22Rv1 (cell line): Measurements from ENCODE around the gene RALGPS1.
"Not testable (repeated sequence)": the region's sequence is repeated elsewhere in the genome, so short reads cannot be mapped to it uniquely, and the experiment has no call there.

Experiments used
- H3K27ac ChIP-seq: fragments of 450-650 bp; 2 replicates; pipeline ENCODE4 v1.5.1; 2017
- ZFX ChIP-seq: fragments of 450-650 bp; IDR thresholded peaks from 2 replicates; pipeline ENCODE4 v1.6.1; 2017; ENCODE audit warnings: antibody characterized with exemption, borderline replicate concordance
- TF ChIP-seq, protein P1 (sequence below): fragments of 450-650 bp; IDR thresholded peaks from 2 replicates; pipeline ENCODE4 v1.5.1; 2017; ENCODE audit warnings: mild to moderate bottlenecking

Gene RALGPS1

DNA sequence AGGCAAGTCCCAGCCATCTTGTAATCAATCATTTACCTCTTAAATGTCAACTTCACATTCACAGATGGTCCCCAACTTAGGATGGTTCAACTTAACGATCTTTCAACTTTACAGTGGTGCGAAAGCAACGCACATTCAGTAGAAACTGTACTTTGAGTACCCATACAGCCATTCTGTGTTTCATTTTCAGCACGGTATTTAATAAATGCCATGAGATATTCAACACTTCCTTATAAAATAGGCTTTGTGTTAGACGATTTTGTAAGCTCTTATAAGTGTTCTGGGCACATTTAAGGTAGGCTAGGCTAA is 254.9 kb downstream of the RALGPS1 start:
- TF ChIP-seq, protein P1, sequence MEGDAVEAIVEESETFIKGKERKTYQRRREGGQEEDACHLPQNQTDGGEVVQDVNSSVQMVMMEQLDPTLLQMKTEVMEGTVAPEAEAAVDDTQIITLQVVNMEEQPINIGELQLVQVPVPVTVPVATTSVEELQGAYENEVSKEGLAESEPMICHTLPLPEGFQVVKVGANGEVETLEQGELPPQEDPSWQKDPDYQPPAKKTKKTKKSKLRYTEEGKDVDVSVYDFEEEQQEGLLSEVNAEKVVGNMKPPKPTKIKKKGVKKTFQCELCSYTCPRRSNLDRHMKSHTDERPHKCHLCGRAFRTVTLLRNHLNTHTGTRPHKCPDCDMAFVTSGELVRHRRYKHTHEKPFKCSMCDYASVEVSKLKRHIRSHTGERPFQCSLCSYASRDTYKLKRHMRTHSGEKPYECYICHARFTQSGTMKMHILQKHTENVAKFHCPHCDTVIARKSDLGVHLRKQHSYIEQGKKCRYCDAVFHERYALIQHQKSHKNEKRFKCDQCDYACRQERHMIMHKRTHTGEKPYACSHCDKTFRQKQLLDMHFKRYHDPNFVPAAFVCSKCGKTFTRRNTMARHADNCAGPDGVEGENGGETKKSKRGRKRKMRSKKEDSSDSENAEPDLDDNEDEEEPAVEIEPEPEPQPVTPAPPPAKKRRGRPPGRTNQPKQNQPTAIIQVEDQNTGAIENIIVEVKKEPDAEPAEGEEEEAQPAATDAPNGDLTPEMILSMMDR, result no peak
- no peak for TF ChIP-seq ZFX
- no peak overlapping the region for H3K27ac ChIP-seq

DNA sequence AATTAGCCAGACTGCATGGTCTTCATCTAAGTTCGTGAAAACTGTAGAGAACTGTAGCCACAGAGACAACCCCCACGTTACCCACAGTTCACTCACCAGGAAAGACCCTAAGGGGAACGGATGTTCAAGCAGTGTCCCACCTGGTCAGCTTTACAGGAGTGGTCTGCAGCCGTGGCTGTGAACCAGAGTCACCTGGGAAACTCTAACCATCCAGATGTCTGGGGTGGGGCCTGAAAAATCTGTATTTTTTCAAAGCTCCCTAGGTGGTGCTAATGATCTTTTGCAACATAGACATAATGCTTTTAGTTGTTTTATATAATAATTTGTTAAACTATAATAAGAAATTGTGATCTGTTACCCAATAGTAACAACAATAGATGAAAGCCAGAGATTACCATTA is 255.5 kb downstream of the RALGPS1 start:
- TF ChIP-seq, protein P1, result no peak
- TF ChIP-seq ZFX, result no peak

DNA sequence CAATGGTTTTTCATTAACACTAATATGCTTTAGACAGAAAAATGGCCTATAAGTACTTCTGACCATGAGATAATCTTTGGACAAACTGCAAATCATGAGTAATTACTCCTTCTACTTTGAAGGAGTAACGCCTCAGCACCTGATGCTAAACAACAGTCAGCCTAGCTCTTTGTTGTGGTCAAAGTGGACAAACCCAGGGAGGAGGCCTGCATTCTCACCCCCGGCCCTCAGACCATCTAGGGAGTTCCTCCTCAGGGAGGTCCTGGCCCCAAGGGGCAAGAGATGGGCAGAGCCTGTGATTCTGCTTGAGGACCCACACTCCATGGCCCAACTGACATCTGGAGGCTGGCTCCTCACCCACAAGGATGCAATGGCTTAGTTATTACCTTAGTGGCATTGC is 256.1 kb downstream of the RALGPS1 start:
- no peak for TF ChIP-seq ZFX
- TF ChIP-seq, protein P1, result no peak
- H3K27ac ChIP-seq, result no peak overlapping the region

More for the DNA sequence above, 255.5 kb downstream of the RALGPS1 start:
- H3K27ac ChIP-seq, result no peak overlapping the region

DNA sequence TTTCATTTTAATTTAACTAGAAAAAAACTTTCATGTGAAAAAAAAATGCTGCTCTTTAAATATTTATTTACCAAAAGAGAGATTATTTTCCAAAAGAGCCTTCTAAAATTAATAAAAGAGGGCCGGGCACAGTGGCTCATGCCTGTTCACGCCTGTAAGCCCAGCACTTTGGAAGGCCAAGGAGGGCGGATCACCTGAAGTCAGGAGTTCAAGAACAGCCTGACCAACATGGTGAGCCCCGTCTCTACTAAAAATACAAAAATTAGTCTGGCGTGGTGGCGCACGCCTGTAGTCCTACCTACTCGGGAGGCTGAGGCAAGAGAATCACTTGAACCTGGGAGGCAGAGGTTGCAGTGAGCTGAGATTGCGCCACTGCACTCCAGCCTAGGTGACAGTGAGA is 256.8 kb downstream of the RALGPS1 start:
- not testable (repeated sequence) for H3K27ac ChIP-seq

DNA sequence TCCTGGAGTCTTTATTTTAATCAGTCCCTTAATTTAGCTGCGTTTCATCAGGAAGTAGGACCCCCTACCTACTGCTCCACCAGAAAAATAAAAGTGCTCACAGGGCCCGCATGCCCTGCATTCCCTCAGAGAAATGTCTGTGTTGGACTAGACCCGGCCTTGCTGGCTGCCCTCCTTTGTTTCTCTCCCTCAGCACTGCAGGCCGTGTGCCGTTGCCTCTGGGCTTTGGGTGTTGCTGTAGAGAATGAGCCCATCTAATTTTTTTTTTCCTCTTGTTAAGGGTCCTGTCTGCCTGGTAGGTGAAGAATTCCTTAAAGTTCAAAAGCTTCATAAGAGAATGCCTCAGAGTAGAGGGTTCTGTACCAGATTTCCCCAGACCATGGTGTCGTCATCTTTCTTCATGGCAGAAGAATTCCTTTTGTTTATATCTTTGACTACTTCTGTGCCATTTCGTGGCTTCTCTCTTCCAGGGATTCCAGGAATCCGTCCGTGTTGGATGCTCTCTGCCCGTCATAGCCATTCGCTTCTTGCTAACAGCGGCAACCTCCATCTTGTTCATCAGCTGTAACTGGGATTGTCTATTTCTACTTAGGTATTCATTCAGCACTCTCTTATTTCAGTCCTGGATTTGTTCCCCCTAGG is 257.6 kb downstream of the RALGPS1 start:
- no peak overlapping the region for H3K27ac ChIP-seq
- TF ChIP-seq, protein P1, result no peak
- TF ChIP-seq ZFX, result no peak

DNA sequence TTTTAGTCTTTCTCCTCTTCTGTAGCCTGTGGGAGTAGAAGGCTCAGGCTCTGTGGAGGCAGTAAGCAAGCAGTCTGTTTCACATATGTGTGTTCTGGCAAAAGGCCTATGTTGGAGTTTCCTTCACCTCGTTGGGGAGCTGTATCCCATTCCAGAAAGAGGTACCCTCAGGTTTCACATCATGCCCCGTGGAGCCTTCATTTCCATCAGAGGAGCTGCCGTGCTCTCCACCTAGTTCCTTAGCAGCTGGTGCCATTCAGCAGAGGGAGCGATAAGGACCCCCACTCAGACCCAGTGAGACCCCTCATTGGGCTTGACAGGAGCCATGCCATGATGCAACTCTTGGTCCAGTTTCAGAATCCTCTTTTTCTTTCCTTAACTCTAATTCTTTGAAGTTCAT is 258.5 kb downstream of the RALGPS1 start:
- TF ChIP-seq, protein P1, result no peak
- TF ChIP-seq ZFX, result no peak
- no peak overlapping the region for H3K27ac ChIP-seq

DNA sequence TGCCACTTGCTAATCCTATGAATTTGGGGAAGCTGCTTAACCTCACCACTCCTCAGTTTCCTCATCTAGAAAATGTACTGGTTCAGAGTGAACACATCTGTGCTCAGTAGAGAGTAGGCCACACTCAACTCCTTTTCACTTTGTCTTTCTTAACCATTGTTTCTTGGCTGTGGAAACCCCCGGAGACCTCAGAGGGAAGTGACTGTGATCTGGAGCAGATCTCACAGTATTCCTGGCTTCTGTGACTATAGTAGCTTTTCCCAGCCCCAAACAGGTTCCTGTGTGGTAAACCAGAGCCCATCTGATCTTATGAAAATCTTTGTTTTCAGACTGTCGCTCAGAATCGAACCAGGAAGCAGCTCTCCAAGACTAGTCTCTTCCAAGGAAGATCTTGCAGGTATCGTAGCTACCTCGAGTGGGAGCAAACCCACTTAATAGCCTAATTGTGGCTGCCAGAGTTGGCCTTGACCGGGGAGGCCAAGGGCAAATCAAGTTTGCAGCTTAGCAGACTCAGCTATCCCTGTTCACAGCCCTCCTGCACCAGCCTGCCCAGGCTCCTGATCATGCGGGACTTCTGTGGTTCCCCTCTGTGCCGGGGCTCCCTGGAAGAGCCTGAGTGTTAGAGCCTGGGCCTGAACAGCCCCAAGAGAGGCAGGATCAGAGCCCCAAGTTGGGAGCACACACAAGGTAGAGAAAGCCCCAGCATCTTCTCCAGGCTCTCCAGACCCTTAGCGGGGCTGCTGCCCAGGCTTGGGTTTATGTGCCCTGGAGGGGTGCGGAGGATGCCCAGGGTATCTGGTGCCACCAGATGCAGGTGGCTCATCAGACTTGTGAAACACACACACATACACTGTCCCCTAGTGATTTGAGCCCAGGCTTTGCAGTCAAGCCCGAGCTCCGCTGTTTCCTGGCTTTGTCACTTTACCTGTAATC is 260.1 kb downstream of the RALGPS1 start:
- no peak overlapping the region for H3K27ac ChIP-seq
- TF ChIP-seq, protein P1, result no peak
- TF ChIP-seq ZFX, result no peak
